Measurements from ENCODE around the gene COG7. TPM values are rescaled to one million over a fixed set of nuclear protein-coding genes. Genes with fewer than 3 reads are reported as not detected.

The COG7 gene
- total RNA-seq, 1 experiment from 2014 or later: 29.4 TPM

DNA sequence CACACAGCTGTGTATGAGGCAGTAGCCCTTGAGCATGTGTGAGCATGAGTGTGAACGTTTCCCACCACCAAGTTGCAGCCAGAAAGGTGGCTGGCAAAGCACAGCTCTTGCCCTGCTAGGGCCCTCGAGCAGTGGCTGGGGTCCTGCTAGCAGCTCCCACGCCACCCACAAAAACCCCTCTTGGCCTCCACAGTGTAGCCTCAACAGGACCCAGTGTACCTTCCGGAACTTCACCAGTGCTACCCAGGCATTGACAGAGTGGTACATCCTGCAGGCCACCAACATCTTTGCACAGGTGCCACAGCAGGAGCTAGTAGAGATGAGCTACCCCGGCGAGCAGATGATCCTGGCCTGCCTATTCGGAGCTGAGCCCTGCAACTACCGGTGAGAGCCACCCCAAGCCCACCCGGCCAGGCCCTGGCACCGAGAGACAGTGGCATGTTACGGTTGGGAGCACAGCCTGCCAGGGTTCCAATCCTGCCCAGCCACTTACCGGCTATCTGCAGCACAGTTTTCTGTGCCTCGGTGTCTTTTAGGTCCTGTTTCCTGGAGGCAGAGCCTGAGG lies 97.8 kb downstream of the COG7 start:
- Mint-ChIP-seq H3K4me3 (ENCODE audit: low read depth, unreplicated experiment) (no peak overlapping the region), H3K27ac (ENCODE audit: unreplicated experiment) (no peak overlapping the region), H3K9me3 (ENCODE audit: low read depth, unreplicated experiment) (peaks cover 2% of the 10 kb centered on the region), H3K4me1 (ENCODE audit: low read depth, unreplicated experiment) (no peaks in the 10 kb centered on the region), H3K36me3 (ENCODE audit: insufficient read depth, unreplicated experiment) (no peaks in the 10 kb centered on the region), H3K27me3 (ENCODE audit: unreplicated experiment) (peaks cover 45% of the 10 kb centered on the region)
- CTCF ChIA-PET: interaction anchor here (0.5 to 0.6 kb wide), 2 partner anchors 257 to 493 kb away, joined by 3 to 4 read pairs; no protein-coding TSS in a partner anchor
- BruUV-seq (replicated peaks): no TSS peak
- TF ChIP-seq, protein P1, sequence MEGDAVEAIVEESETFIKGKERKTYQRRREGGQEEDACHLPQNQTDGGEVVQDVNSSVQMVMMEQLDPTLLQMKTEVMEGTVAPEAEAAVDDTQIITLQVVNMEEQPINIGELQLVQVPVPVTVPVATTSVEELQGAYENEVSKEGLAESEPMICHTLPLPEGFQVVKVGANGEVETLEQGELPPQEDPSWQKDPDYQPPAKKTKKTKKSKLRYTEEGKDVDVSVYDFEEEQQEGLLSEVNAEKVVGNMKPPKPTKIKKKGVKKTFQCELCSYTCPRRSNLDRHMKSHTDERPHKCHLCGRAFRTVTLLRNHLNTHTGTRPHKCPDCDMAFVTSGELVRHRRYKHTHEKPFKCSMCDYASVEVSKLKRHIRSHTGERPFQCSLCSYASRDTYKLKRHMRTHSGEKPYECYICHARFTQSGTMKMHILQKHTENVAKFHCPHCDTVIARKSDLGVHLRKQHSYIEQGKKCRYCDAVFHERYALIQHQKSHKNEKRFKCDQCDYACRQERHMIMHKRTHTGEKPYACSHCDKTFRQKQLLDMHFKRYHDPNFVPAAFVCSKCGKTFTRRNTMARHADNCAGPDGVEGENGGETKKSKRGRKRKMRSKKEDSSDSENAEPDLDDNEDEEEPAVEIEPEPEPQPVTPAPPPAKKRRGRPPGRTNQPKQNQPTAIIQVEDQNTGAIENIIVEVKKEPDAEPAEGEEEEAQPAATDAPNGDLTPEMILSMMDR (IDR thresholded peaks at IDR 0.05; ENCODE audit: unreplicated experiment): no peak
- intact Hi-C loops (cut with micrococcal nuclease; ENCODE audit: unreplicated experiment): no loop called here
- DNase-seq: no peak

DNA sequence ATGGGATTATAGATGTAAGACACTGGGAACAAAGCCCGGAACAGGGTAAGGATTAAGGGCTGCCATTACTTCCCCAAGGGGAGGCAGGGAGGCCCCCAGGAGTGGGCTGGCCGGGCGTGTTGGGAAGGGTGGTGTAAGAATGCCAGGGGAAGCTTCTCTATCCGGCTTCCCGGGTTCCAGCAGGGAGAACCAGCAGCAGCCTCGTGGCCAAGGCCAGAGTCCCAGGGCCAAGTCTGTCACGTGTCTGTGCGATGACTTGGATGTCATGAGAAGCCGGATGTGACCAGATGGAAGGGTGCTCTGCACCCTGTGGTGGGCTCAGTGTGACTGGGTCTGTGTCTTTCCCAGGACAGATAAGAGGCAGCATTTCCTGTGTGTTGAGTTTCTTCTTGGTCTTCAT lies 98.7 kb downstream of the COG7 start:
- Mint-ChIP-seq H3K4me3 (ENCODE audit: low read depth, unreplicated experiment) (no peak overlapping the region), H3K27ac (ENCODE audit: unreplicated experiment) (no peak overlapping the region), H3K27me3 (ENCODE audit: unreplicated experiment) (peaks cover 55% of the 10 kb centered on the region), H3K4me1 (ENCODE audit: low read depth, unreplicated experiment) (no peaks in the 10 kb centered on the region), H3K36me3 (ENCODE audit: insufficient read depth, unreplicated experiment) (no peaks in the 10 kb centered on the region), H3K9me3 (ENCODE audit: low read depth, unreplicated experiment) (peaks cover 2% of the 10 kb centered on the region)
- intact Hi-C loops (cut with micrococcal nuclease; ENCODE audit: unreplicated experiment): no loop called here
- CTCF ChIA-PET: no interaction called here
- no peak for DNase-seq
- TF ChIP-seq, protein P1 (IDR thresholded peaks at IDR 0.05; ENCODE audit: unreplicated experiment): no peak
- BruUV-seq (replicated peaks): no TSS peak

DNA sequence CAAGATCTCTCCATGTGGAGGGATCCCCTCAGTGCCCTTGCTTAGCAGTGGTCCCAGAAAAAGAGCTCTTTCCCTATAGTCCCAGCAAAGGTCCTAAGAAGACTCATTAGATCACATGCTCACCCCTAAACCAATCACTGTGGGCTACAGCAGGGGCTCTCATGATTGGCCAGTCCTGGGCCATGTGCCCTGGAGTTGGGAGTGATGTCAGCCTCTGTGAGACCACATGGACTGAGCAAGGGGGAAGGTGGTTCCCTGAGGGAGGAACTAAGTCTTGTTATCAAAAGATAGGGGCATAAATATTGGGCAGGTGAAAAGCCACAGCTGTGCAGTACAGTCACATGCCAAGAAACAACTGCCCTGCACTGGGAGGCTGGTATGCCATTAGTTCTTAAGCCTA lies 99.5 kb downstream of the COG7 start:
- H3K9me3 Mint-ChIP-seq (ENCODE audit: low read depth, unreplicated experiment): peaks cover 2% of the 10 kb centered on the region
- no peak overlapping the region for H3K27ac Mint-ChIP-seq (ENCODE audit: unreplicated experiment)
- CTCF ChIA-PET: interaction anchor here (1.2 kb wide), 1 partner anchor 18 kb away, joined by 3 read pairs; no protein-coding TSS in a partner anchor
- no TSS peak for BruUV-seq (replicated peaks)
- H3K36me3 Mint-ChIP-seq (ENCODE audit: insufficient read depth, unreplicated experiment): no peaks in the 10 kb centered on the region
- TF ChIP-seq, protein P1 (IDR thresholded peaks at IDR 0.05; ENCODE audit: unreplicated experiment): no peak
- H3K4me3 Mint-ChIP-seq (ENCODE audit: low read depth, unreplicated experiment): no peak overlapping the region
- peaks cover 63% of the 10 kb centered on the region for H3K27me3 Mint-ChIP-seq (ENCODE audit: unreplicated experiment)
- no peaks in the 10 kb centered on the region for H3K4me1 Mint-ChIP-seq (ENCODE audit: low read depth, unreplicated experiment)
- DNase-seq: no peak
- intact Hi-C loops (cut with micrococcal nuclease; ENCODE audit: unreplicated experiment): no loop called here

DNA sequence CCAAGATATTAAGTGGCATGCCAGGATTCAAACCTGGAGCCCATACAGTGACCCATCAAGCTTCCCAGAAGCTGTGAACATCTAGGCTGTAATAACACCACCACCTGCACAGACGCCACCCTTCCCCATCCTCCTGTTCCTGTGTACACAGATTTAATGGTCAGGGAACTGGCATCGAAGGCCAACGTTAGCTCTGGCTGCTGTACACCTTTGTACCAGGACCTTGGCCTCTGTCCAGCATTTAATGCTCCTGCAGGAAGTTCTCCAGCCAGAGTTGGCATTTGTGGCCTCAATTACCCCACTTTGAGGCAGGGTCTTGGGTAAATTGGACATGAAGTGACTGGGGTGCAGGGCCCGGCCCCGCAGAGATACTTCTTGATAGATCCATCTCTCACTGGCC lies 101.6 kb downstream of the COG7 start:
- intact Hi-C loops (cut with micrococcal nuclease; ENCODE audit: unreplicated experiment): no loop called here
- CTCF ChIA-PET: no interaction called here
- no peak for DNase-seq

More for the DNA sequence above, 101.6 kb downstream of the COG7 start:
- peaks cover 72% of the 10 kb centered on the region for H3K27me3 Mint-ChIP-seq (ENCODE audit: unreplicated experiment)
- no peaks in the 10 kb centered on the region for H3K4me1 Mint-ChIP-seq (ENCODE audit: low read depth, unreplicated experiment)
- no peaks in the 10 kb centered on the region for H3K36me3 Mint-ChIP-seq (ENCODE audit: insufficient read depth, unreplicated experiment)
- TF ChIP-seq, protein P1 (IDR thresholded peaks at IDR 0.05; ENCODE audit: unreplicated experiment): no peak
- H3K4me3 Mint-ChIP-seq (ENCODE audit: low read depth, unreplicated experiment): no peak overlapping the region
- H3K9me3 Mint-ChIP-seq (ENCODE audit: low read depth, unreplicated experiment): peaks cover 2% of the 10 kb centered on the region
- H3K27ac Mint-ChIP-seq (ENCODE audit: unreplicated experiment): no peak overlapping the region
- no TSS peak for BruUV-seq (replicated peaks)
